HG02884 (cell line): ENCODE measurements around the gene MYCN.
"Not testable (repeated sequence)": the region's sequence is repeated elsewhere in the genome, so short reads cannot be mapped to it uniquely, and the experiment has no call there.

Experiments
- ATAC-seq: cut with Tn5 transposase; IDR thresholded peaks from one replicate; pipeline ENCODE4 v1.9.1; 2021; ENCODE audit warnings: mild to moderate bottlenecking, moderate library complexity; ENCODE audit not compliant: unreplicated experiment

The MYCN gene

GRCh38 chr2:15942711-15943345, 2.5 kb downstream of the MYCN start:
- ATAC-seq = no peak

- no peak for ATAC-seq
These were observed 3.3 kb downstream of the MYCN start for GRCh38 chr2:15943378-15944280.

GRCh38 chr2:15944325-15945017, 4.1 kb downstream of the MYCN start:
- no peak for ATAC-seq

- no peak for ATAC-seq
These were observed 5.8 kb downstream of the MYCN start for GRCh38 chr2:15945909-15946705.

- ATAC-seq = no peak
These were observed 6.6 kb downstream of the MYCN start for GRCh38 chr2:15946983-15947382.

- no peak for ATAC-seq
These were observed 7.1 kb downstream of the MYCN start for GRCh38 chr2:15947431-15947830.

- no peak for ATAC-seq
These were observed 8.3 kb downstream of the MYCN start for GRCh38 chr2:15948704-15948957.

- no peak for ATAC-seq
These were observed 8.8 kb downstream of the MYCN start for GRCh38 chr2:15949126-15949525.

GRCh38 chr2:15949551-15949950, 9.2 kb downstream of the MYCN start:
- ATAC-seq = no peak

GRCh38 chr2:15950088-15950952, 10.0 kb downstream of the MYCN start:
- no peak for ATAC-seq

- not testable (repeated sequence) for ATAC-seq
These were observed 11.6 kb downstream of the MYCN start for GRCh38 chr2:15951936-15952335.

GRCh38 chr2:15952451-15953146, 12.2 kb downstream of the MYCN start:
- no peak for ATAC-seq

GRCh38 chr2:15953147-15953630, 12.8 kb downstream of the MYCN start:
- ATAC-seq = no peak

- ATAC-seq = no peak
These were observed 13.7 kb downstream of the MYCN start for GRCh38 chr2:15953891-15954680.

GRCh38 chr2:15954761-15955160, 14.4 kb downstream of the MYCN start:
- no peak for ATAC-seq

- ATAC-seq = no peak
These were observed 15.1 kb downstream of the MYCN start for GRCh38 chr2:15955232-15955988.

- ATAC-seq = no peak
These were observed 15.9 kb downstream of the MYCN start for GRCh38 chr2:15956230-15956629.
